ENCODE measurements around the gene PUS10.
"Not testable (repeated sequence)": the region's sequence is repeated elsewhere in the genome, so short reads cannot be mapped to it uniquely, and the experiment has no call there.

PUS10 gene

GRCh38 chr2:61017556-61018317 lies at the start of gene PUS10, which contains the start of gene PEX13:
Gene PUS10, minus strand, starts transcription at chr2:61018255. Its CDS starts 6,365 bp downstream, at chr2:61011890.
Gene PEX13, plus strand, starts transcription at chr2:61017720. Its CDS starts 40 bp downstream, at chr2:61017760.
- H3K9me3 Mint-ChIP-seq = no peaks in the 10 kb centered on the region
- peaks cover 3% of the 10 kb centered on the region for H3K36me3 Mint-ChIP-seq
- no peaks in the 10 kb centered on the region for H3K27me3 Mint-ChIP-seq
- H3K4me3 Mint-ChIP-seq = peak within 1 kb of the TSS; percentile 99
- peak within 1 kb of the TSS; percentile 99 for H3K27ac Mint-ChIP-seq
- H3K4me1 Mint-ChIP-seq = peaks cover 60% of the 10 kb centered on the region

GRCh38 chr2:61065714-61066709 lies 48.0 kb upstream of the PUS10 start, which contains the start of gene SANBR:
Gene SANBR, plus strand, starts transcription at chr2:61065871. Its CDS starts 4,480 bp downstream, at chr2:61070351.
- Mint-ChIP-seq H3K4me3 (peak within 1 kb of the TSS; percentile 92), H3K36me3 (no peaks in the 10 kb centered on the region), H3K4me1 (peaks cover 12% of the 10 kb centered on the region), H3K9me3 (no peaks in the 10 kb centered on the region), H3K27me3 (no peaks in the 10 kb centered on the region), H3K27ac (peak within 1 kb of the TSS; percentile 38)

GRCh38 chr2:61059382-61059781 lies 41.3 kb upstream of the PUS10 start:
- Mint-ChIP-seq H3K4me1 (peaks cover 6% of the 10 kb centered on the region), H3K9me3 (no peaks in the 10 kb centered on the region), H3K36me3 (peaks cover 3% of the 10 kb centered on the region), H3K4me3 (no peak overlapping the region), H3K27me3 (no peaks in the 10 kb centered on the region), H3K27ac (no peak overlapping the region)

- no peak overlapping the region for H3K4me3 Mint-ChIP-seq
- H3K9me3 Mint-ChIP-seq = no peaks in the 10 kb centered on the region
- peaks cover 6% of the 10 kb centered on the region for H3K36me3 Mint-ChIP-seq
- H3K27me3 Mint-ChIP-seq = no peaks in the 10 kb centered on the region
- no peak overlapping the region for H3K27ac Mint-ChIP-seq
- peaks cover 6% of the 10 kb centered on the region for H3K4me1 Mint-ChIP-seq
Measured at GRCh38 chr2:61057562-61057961, 39.5 kb upstream of the PUS10 start.

- no peaks in the 10 kb centered on the region for H3K9me3 Mint-ChIP-seq
- H3K27ac Mint-ChIP-seq = no peak overlapping the region
- H3K27me3 Mint-ChIP-seq = no peaks in the 10 kb centered on the region
- H3K36me3 Mint-ChIP-seq = peaks cover 6% of the 10 kb centered on the region
- no peak overlapping the region for H3K4me3 Mint-ChIP-seq
- H3K4me1 Mint-ChIP-seq = peaks cover 6% of the 10 kb centered on the region
Measured at GRCh38 chr2:61055557-61055956, 37.5 kb upstream of the PUS10 start.

- Mint-ChIP-seq H3K27ac (no peak overlapping the region), H3K4me1 (peaks cover 12% of the 10 kb centered on the region), H3K36me3 (peaks cover 10% of the 10 kb centered on the region), H3K9me3 (no peaks in the 10 kb centered on the region), H3K27me3 (no peaks in the 10 kb centered on the region), H3K4me3 (no peak overlapping the region)
Measured at GRCh38 chr2:61045999-61046398, 27.9 kb upstream of the PUS10 start.

- Mint-ChIP-seq H3K36me3 (peaks cover 11% of the 10 kb centered on the region), H3K27ac (no peak overlapping the region), H3K4me3 (no peak overlapping the region), H3K4me1 (peaks cover 15% of the 10 kb centered on the region), H3K9me3 (no peaks in the 10 kb centered on the region), H3K27me3 (no peaks in the 10 kb centered on the region)
Measured at GRCh38 chr2:61045226-61045625, 27.2 kb upstream of the PUS10 start.

- no peak overlapping the region for H3K27ac Mint-ChIP-seq
- no peak overlapping the region for H3K4me3 Mint-ChIP-seq
- peaks cover 12% of the 10 kb centered on the region for H3K36me3 Mint-ChIP-seq
- no peaks in the 10 kb centered on the region for H3K27me3 Mint-ChIP-seq
- H3K9me3 Mint-ChIP-seq = no peaks in the 10 kb centered on the region
- peaks cover 19% of the 10 kb centered on the region for H3K4me1 Mint-ChIP-seq
Measured at GRCh38 chr2:61044636-61045035, 26.6 kb upstream of the PUS10 start.

GRCh38 chr2:61042807-61043206 lies 24.8 kb upstream of the PUS10 start:
- Mint-ChIP-seq H3K27ac (no peak overlapping the region), H3K4me1 (peaks cover 28% of the 10 kb centered on the region), H3K4me3 (no peak overlapping the region), H3K9me3 (no peaks in the 10 kb centered on the region), H3K27me3 (no peaks in the 10 kb centered on the region), H3K36me3 (peaks cover 7% of the 10 kb centered on the region)

GRCh38 chr2:61036643-61037042 lies 18.6 kb upstream of the PUS10 start:
- not testable (repeated sequence) for H3K4me3 Mint-ChIP-seq, H3K27me3 Mint-ChIP-seq, H3K9me3 Mint-ChIP-seq
- Mint-ChIP-seq H3K4me1 (peaks cover 30% of the 10 kb centered on the region), H3K27ac (peak overlapping the region; percentile 37), H3K36me3 (peaks cover 31% of the 10 kb centered on the region)

GRCh38 chr2:61034592-61034991 lies 16.5 kb upstream of the PUS10 start:
- H3K27me3 Mint-ChIP-seq = not testable (repeated sequence)

GRCh38 chr2:61029533-61029932 lies 11.5 kb upstream of the PUS10 start:
- Mint-ChIP-seq H3K27ac (no peak overlapping the region), H3K4me3 (no peak overlapping the region), H3K4me1 (peaks cover 38% of the 10 kb centered on the region), H3K9me3 (no peaks in the 10 kb centered on the region), H3K36me3 (peaks cover 22% of the 10 kb centered on the region), H3K27me3 (no peaks in the 10 kb centered on the region)

More at GRCh38 chr2:61034592-61034991, 16.5 kb upstream of the PUS10 start:
- H3K27ac Mint-ChIP-seq, H3K9me3 Mint-ChIP-seq, H3K4me3 Mint-ChIP-seq: not testable (repeated sequence)
- peaks cover 26% of the 10 kb centered on the region for H3K4me1 Mint-ChIP-seq
- H3K36me3 Mint-ChIP-seq = peaks cover 26% of the 10 kb centered on the region

- Mint-ChIP-seq H3K36me3 (peaks cover 14% of the 10 kb centered on the region), H3K4me1 (peaks cover 63% of the 10 kb centered on the region), H3K27ac (no peak overlapping the region), H3K4me3 (no peak overlapping the region), H3K9me3 (no peaks in the 10 kb centered on the region), H3K27me3 (no peaks in the 10 kb centered on the region)
Measured at GRCh38 chr2:61023670-61024069, 5.6 kb upstream of the PUS10 start.

- H3K36me3 Mint-ChIP-seq = peaks cover 7% of the 10 kb centered on the region
- H3K4me1 Mint-ChIP-seq = peaks cover 63% of the 10 kb centered on the region
- H3K27me3 Mint-ChIP-seq = no peaks in the 10 kb centered on the region
- no peak overlapping the region for H3K4me3 Mint-ChIP-seq
- H3K27ac Mint-ChIP-seq = no peak overlapping the region
- H3K9me3 Mint-ChIP-seq = no peaks in the 10 kb centered on the region
Measured at GRCh38 chr2:61021228-61021660, 3.2 kb upstream of the PUS10 start.

GRCh38 chr2:61018798-61019197 lies 743 bp upstream of the PUS10 start:
- Mint-ChIP-seq H3K27me3 (no peaks in the 10 kb centered on the region), H3K36me3 (peaks cover 3% of the 10 kb centered on the region), H3K4me3 (peak overlapping the region; percentile 99), H3K4me1 (peaks cover 67% of the 10 kb centered on the region), H3K27ac (peak overlapping the region; percentile 99), H3K9me3 (no peaks in the 10 kb centered on the region)
